ENCODE measurements around the gene SETBP1. TPM values are rescaled to one million over a fixed set of nuclear protein-coding genes. Genes with fewer than 3 reads are reported as not detected.

The SETBP1 gene
- total and polyA plus RNA-seq, 2 of the 13 experiments (the other 11 are each of a cell fraction or from before 2014, with no cell fraction given), result 0.18 to 0.65 TPM

- Histone ChIP-seq H3K79me2 (ENCODE audit: insufficient read depth, low read length) (no peaks in the 10 kb centered on the region), H2AFZ (ENCODE audit: low read length) (no peak overlapping the region), H3K27me3 (ENCODE audit: control insufficient read depth in 1 of 2, insufficient read depth in 2 of 2, low read length in 2 of 2) (no peaks in the 10 kb centered on the region), H3K9me3 (ENCODE audit: low read length) (no peaks in the 10 kb centered on the region), H3K9ac (ENCODE audit: insufficient read depth, low read depth, low read length) (no peak overlapping the region), H3K36me3 (replicated peaks in 1 of 2; ENCODE audit: control insufficient read depth in 1 of 2, insufficient read depth in 2 of 2, low read length in 2 of 2) (no peaks in the 10 kb centered on the region), H3K27ac (ENCODE audit: extremely low read length, insufficient read depth, low read length) (no peak overlapping the region), H3K4me1 (ENCODE audit: insufficient read depth, low read length) (peaks cover 12% of the 10 kb centered on the region), H4K20me1 (ENCODE audit: insufficient read depth, low read length) (no peaks in the 10 kb centered on the region), H3K4me2 (ENCODE audit: low read depth, low read length) (no peak overlapping the region), H3K4me3 (replicated peaks in 1 of 3; ENCODE audit: insufficient read depth in 1 of 3, low read depth in 2 of 3, low read length in 3 of 3) (no peak overlapping the region)
- intact Hi-C loops (cut with micrococcal nuclease; ENCODE audit: unreplicated experiment) (no loop called here), in situ Hi-C loops (cut with HindIII; ENCODE audit: extremely low pct_ligation_motif_present, low pct_unique_long_range_greater_than_20kb) (no loop called here)
- no peak for FAIRE-seq
- CTCF ChIA-PET (ENCODE audit: low intra/inter-chr PET ratio, low total read pairs), result no interaction called here
- 69% methylated on average over 3 of the region's 3 CpGs for WGBS (ENCODE audit: low lambda C conversion rate)
- ATAC-seq, result no peak
- no TSS peak for BruUV-seq (replicated peaks)
- DNase-seq (ENCODE audit: low spot score), result no peak
- TF ChIP-seq ZNF333 (CRISPR knock-in tag; IDR thresholded peaks at IDR 0.05; ENCODE audit: borderline replicate concordance) (no peak), REL (CRISPR knock-in tag; conservative IDR thresholded peaks at IDR 0.05) (no peak), ZSCAN22 (CRISPR knock-in tag; IDR thresholded peaks at IDR 0.05) (no peak), MLLT10 (CRISPR knock-in tag; IDR thresholded peaks at IDR 0.05) (no peak), RAD21 (CRISPR knock-in tag; IDR thresholded peaks at IDR 0.05) (no peak), ZNF691 (CRISPR knock-in tag; IDR thresholded peaks at IDR 0.05; ENCODE audit: borderline replicate concordance, low read depth) (no peak), BRD4 (CRISPR knock-in tag; IDR thresholded peaks at IDR 0.05) (no peak), HNF4A (CRISPR knock-in tag; IDR thresholded peaks at IDR 0.05) (no peak)
- POLR2A ChIA-PET, result no interaction called here
Measured at GRCh38 chr18:44921974-44922373, 241.3 kb downstream of the SETBP1 start.

- Histone ChIP-seq H3K9me3 (ENCODE audit: low read length) (no peaks in the 10 kb centered on the region), H3K36me3 (replicated peaks in 1 of 2; ENCODE audit: control insufficient read depth in 1 of 2, insufficient read depth in 2 of 2, low read length in 2 of 2) (no peaks in the 10 kb centered on the region), H3K4me2 (ENCODE audit: low read depth, low read length) (no peak overlapping the region), H3K9ac (ENCODE audit: insufficient read depth, low read depth, low read length) (no peak overlapping the region), H3K27me3 (ENCODE audit: control insufficient read depth in 1 of 2, insufficient read depth in 2 of 2, low read length in 2 of 2) (no peaks in the 10 kb centered on the region), H3K4me3 (replicated peaks in 1 of 3; ENCODE audit: insufficient read depth in 1 of 3, low read depth in 2 of 3, low read length in 3 of 3) (no peak overlapping the region), H3K4me1 (ENCODE audit: insufficient read depth, low read length) (peaks cover 6% of the 10 kb centered on the region), H2AFZ (ENCODE audit: low read length) (no peak overlapping the region), H4K20me1 (ENCODE audit: insufficient read depth, low read length) (no peaks in the 10 kb centered on the region), H3K27ac (ENCODE audit: extremely low read length, insufficient read depth, low read length) (no peak overlapping the region), H3K79me2 (ENCODE audit: insufficient read depth, low read length) (no peaks in the 10 kb centered on the region)
- ChIA-PET CTCF (ENCODE audit: low intra/inter-chr PET ratio, low total read pairs) (no interaction called here), POLR2A (no interaction called here)
- TF ChIP-seq ZNF205 (CRISPR knock-in tag; IDR thresholded peaks at IDR 0.05), result no peak
- no peak for TF ChIP-seq ZNF343 (CRISPR knock-in tag; IDR thresholded peaks at IDR 0.05)
- TF ChIP-seq SMAD9 (CRISPR knock-in tag; IDR thresholded peaks at IDR 0.05), result no peak
- TF ChIP-seq SSRP1 (CRISPR knock-in tag; IDR thresholded peaks at IDR 0.05), result no peak
- TF ChIP-seq HIVEP1 (CRISPR knock-in tag; IDR thresholded peaks at IDR 0.05), result no peak
- no peak for TF ChIP-seq PATZ1 (CRISPR knock-in tag; IDR thresholded peaks at IDR 0.05)
- no peak for TF ChIP-seq KLF11 (CRISPR knock-in tag; IDR thresholded peaks at IDR 0.05)
- ATAC-seq (no peak), DNase-seq (ENCODE audit: low spot score) (no peak), FAIRE-seq (no peak)
- WGBS (ENCODE audit: low lambda C conversion rate), result 40% methylated on average over 2 of the region's 2 CpGs
- in situ Hi-C loops (cut with HindIII; ENCODE audit: extremely low pct_ligation_motif_present, low pct_unique_long_range_greater_than_20kb), result no loop called here
- BruUV-seq (replicated peaks), result no TSS peak
- intact Hi-C loops (cut with micrococcal nuclease; ENCODE audit: unreplicated experiment), result no loop called here
Measured at GRCh38 chr18:44922968-44923367, 242.3 kb downstream of the SETBP1 start.
